IMR-90 (cell line): ENCODE data around the gene ATXN7L2. TPM values are rescaled to one million over a fixed set of nuclear protein-coding genes. Genes with fewer than 3 reads are reported as not detected.

Experiments used
- ATAC-seq: fragments of 200-7000 bp; cut with Tn5 transposase; 2 replicates; pipeline ENCODE4 v1.9.1; 2020; ENCODE audit warnings: low read depth, mild to moderate bottlenecking, moderate library complexity
- BruUV-seq: library from RNA; stranded (reverse); fragments of 400-500 nt; replicated peaks from 2 replicates; lab custom pipeline; 2021; lab: Mats Ljungman, UMichigan
- CTCF ChIA-PET: fragments of 300-600 bp; formaldehyde crosslinking; extraction: SDS; loops from one replicate; lab custom pipeline; 2021; ENCODE audit warnings: antibody characterized with exemption; lab: Yijun Ruan, JAX
- POLR2A ChIA-PET: fragments of 300-600 bp; sonication (Branson Sonifier 250); formaldehyde crosslinking; loops from one replicate; lab custom pipeline; 2022; ENCODE audit warnings: antibody characterized with exemption; ENCODE audit not compliant: unreplicated experiment; lab: Charles Lee
- DNase-seq: peaks from one replicate; pipeline ENCODE4 v3.0.0; 2013
- H2AFZ ChIP-seq: replicated peaks from 2 replicates; pipeline ENCODE3; 2013; ENCODE audit warnings: low read length, mild to moderate bottlenecking; ENCODE audit not compliant: poor library complexity
- H2AK5ac ChIP-seq: 2 replicates; pipeline ENCODE4 v1.6.1; 2013; ENCODE audit warnings: low read depth, low read length, inconsistent platforms
- H2AK9ac ChIP-seq: replicated peaks from 2 replicates; pipeline ENCODE3; 2013; ENCODE audit warnings: mild to moderate bottlenecking, low read depth, low read length, moderate library complexity; ENCODE audit not compliant: poor library complexity
- H2BK120ac ChIP-seq: 2 replicates; pipeline ENCODE4 v1.6.1; 2013; ENCODE audit warnings: low read depth, low read length, inconsistent platforms
- H2BK15ac ChIP-seq: 3 replicates; pipeline ENCODE4 v1.6.1; 2013; ENCODE audit warnings: low read depth, low read length, inconsistent platforms
- H2BK20ac ChIP-seq: 2 replicates; pipeline ENCODE4 v1.6.1; 2013; ENCODE audit warnings: low read depth, mild to moderate bottlenecking, inconsistent platforms, low read length, moderate library complexity
- H2BK5ac ChIP-seq: 2 replicates; pipeline ENCODE4 v1.6.1; 2013; ENCODE audit warnings: mild to moderate bottlenecking, low read depth, low read length, inconsistent platforms; ENCODE audit not compliant: poor library complexity, severe bottlenecking
- H3K14ac ChIP-seq: replicated peaks from 2 replicates; pipeline ENCODE4 v1.6.1; 2013; ENCODE audit warnings: low read depth, low read length, inconsistent platforms
- H3K18ac ChIP-seq: 2 replicates; pipeline ENCODE4 v1.6.1; 2013; ENCODE audit warnings: low read depth, low read length, control low read depth
- H3K23ac ChIP-seq: 2 replicates; pipeline ENCODE4 v1.6.1; 2013; ENCODE audit warnings: low read depth, low read length, inconsistent platforms
- H3K27ac ChIP-seq: 2 replicates; pipeline ENCODE4 v1.5.1; 2013; ENCODE audit warnings: mild to moderate bottlenecking, control low read depth, low read length; ENCODE audit not compliant: insufficient read depth
- H3K27me3 ChIP-seq: 2 replicates; pipeline ENCODE4 v1.6.1; 2013; ENCODE audit warnings: low read length; ENCODE audit not compliant: control insufficient read depth, insufficient read depth
- H3K36me3 ChIP-seq: 2 replicates; pipeline ENCODE4 v1.6.1; 2013; ENCODE audit warnings: low read length, mixed read lengths; ENCODE audit not compliant: control insufficient read depth, insufficient read depth
- H3K4ac ChIP-seq: 2 replicates; pipeline ENCODE4 v1.6.1; 2013; ENCODE audit warnings: low read depth, low read length, inconsistent platforms
- H3K4me1 ChIP-seq: 2 replicates; pipeline ENCODE4 v1.6.1; 2013; ENCODE audit warnings: low read length, mixed read lengths; ENCODE audit not compliant: control insufficient read depth, insufficient read depth
- H3K4me2 ChIP-seq: 2 replicates; pipeline ENCODE4 v1.6.1; 2013; ENCODE audit warnings: low read depth, mild to moderate bottlenecking, control low read depth, low read length, moderate library complexity
- H3K4me3 ChIP-seq: 2 replicates; pipeline ENCODE4 v1.5.1; 2013; ENCODE audit warnings: low read depth, mild to moderate bottlenecking, control low read depth, low read length, moderate library complexity; ENCODE audit not compliant: insufficient read depth
- H3K56ac ChIP-seq: 2 replicates; pipeline ENCODE4 v1.6.1; 2013; ENCODE audit warnings: low read length, inconsistent platforms; ENCODE audit not compliant: insufficient read depth; ENCODE audit errors: extremely low read depth
- H3K79me1 ChIP-seq, 2 experiments: 2 replicates each; pipeline ENCODE4 v1.6.1; 2013; ENCODE audit warnings: low read length in 2 of 2, inconsistent platforms in 1 of 2, low read depth in 1 of 2
- H3K9ac ChIP-seq: 2 replicates; pipeline ENCODE4 v1.6.1; 2013; ENCODE audit warnings: low read depth, low read length, control low read depth
- H3K9me1 ChIP-seq: 2 replicates; pipeline ENCODE4 v1.6.1; 2013; ENCODE audit warnings: low read length, inconsistent platforms; ENCODE audit not compliant: insufficient read depth
- H3K9me3 ChIP-seq: 2 replicates; pipeline ENCODE4 v1.6.1; 2013; ENCODE audit warnings: low read length; ENCODE audit not compliant: control insufficient read depth, insufficient read depth
- H4K20me1 ChIP-seq: 2 replicates; pipeline ENCODE4 v1.6.1; 2013; ENCODE audit warnings: low read length, inconsistent platforms; ENCODE audit not compliant: insufficient read depth
- H4K5ac ChIP-seq: 2 replicates; pipeline ENCODE4 v1.6.1; 2013; ENCODE audit warnings: mild to moderate bottlenecking, low read depth, low read length, control low read depth
- H4K8ac ChIP-seq, 2 experiments: 2 replicates each; pipeline ENCODE4 v1.6.1; 2013; ENCODE audit warnings: low read depth in 2 of 2, low read length in 2 of 2, control low read depth in 1 of 2, inconsistent platforms in 1 of 2
- H4K91ac ChIP-seq: 2 replicates; pipeline ENCODE4 v1.6.1; 2013; ENCODE audit warnings: low read depth, low read length, inconsistent platforms; ENCODE audit not compliant: insufficient read depth
- CEBPB ChIP-seq: IDR thresholded peaks from 2 replicates; pipeline ENCODE4 v1.6.1; 2012; ENCODE audit warnings: low read depth, low read length, improper control_type of control experiment
- CHD1 ChIP-seq: IDR thresholded peaks from 2 replicates; pipeline ENCODE4 v1.6.1; 2012; ENCODE audit warnings: low read depth, low read length, improper control_type of control experiment
- MAZ ChIP-seq: IDR thresholded peaks from 2 replicates; pipeline ENCODE4 v1.6.1; 2012; ENCODE audit warnings: low read depth, mild to moderate bottlenecking, low read length, improper control_type of control experiment, moderate library complexity, borderline replicate concordance
- MXI1 ChIP-seq: IDR thresholded peaks from 2 replicates; pipeline ENCODE4 v1.6.1; 2012; ENCODE audit warnings: low read depth, mild to moderate bottlenecking, low read length, moderate library complexity, borderline replicate concordance
- RAD21 ChIP-seq: IDR thresholded peaks from 2 replicates; pipeline ENCODE4 v1.6.1; 2012; ENCODE audit warnings: low read length, improper control_type of control experiment
- RCOR1 ChIP-seq: IDR thresholded peaks from 2 replicates; pipeline ENCODE4 v1.6.1; 2012; ENCODE audit warnings: mild to moderate bottlenecking, low read length, improper control_type of control experiment; ENCODE audit not compliant: insufficient replicate concordance
- RFX5 ChIP-seq: IDR thresholded peaks from 2 replicates; pipeline ENCODE4 v1.8.0; 2012; ENCODE audit warnings: low read depth, mild to moderate bottlenecking, low read length, moderate library complexity
- SMC3 ChIP-seq: fragments of 150-350 bp; IDR thresholded peaks from 2 replicates; pipeline ENCODE4 v1.6.1; 2016; ENCODE audit warnings: low read depth, mild to moderate bottlenecking, antibody characterized with exemption, low read length, moderate library complexity
- WGBS, 2 experiments: methylation state at CpG; one replicate each; pipeline versions ENCODE4 v1.1.5 to v1.1.7; 2013; ENCODE audit warnings: missing lambda C conversion rate in 2 of 2; ENCODE audit not compliant: insufficient read length in 1 of 2; ENCODE audit errors: extremely low coverage in 2 of 2; 5-methylcytosine and 5-hydroxymethylcytosine counted together
- dilution Hi-C: fragments of 300-500 bp; cut with HindIII; formaldehyde crosslinking; loops from one replicate; pipeline ENCODE4 v1.14.3; 2018; ENCODE audit warnings: low sequenced_read_pairs; ENCODE audit not compliant: unreplicated experiment
- in situ Hi-C: fragments of 300-500 bp; cut with MboI; formaldehyde crosslinking; loops from 3 replicates; pipeline ENCODE4 v1.14.3; 2019; ENCODE audit warnings: low sequenced_read_pairs, inconsistent platforms, mixed read lengths
- intact Hi-C: fragments of 100-400 bp; cut with micrococcal nuclease; formaldehyde crosslinking; loops from 2 replicates; pipeline ENCODE4 v1.10.0; 2022
- polyA plus RNA-seq, 3 experiments: library from polyadenylated mRNA; depleted of rRNA; stranded (reverse); fragments of >200 nt; gene quantifications; 2 replicates each; pipeline ENCODE4 v1.2.3, GENCODE V29; 2012; ENCODE audit warnings: low replicate concordance in 1 of 3
- total RNA-seq: library from RNA; depleted of rRNA; stranded (reverse); fragments of >200 nt; gene quantifications from 2 replicates; pipeline ENCODE4 v1.2.3, GENCODE V29; 2012
- TF ChIP-seq, protein P1 (sequence below): fragments of 150-350 bp; IDR thresholded peaks from 2 replicates; pipeline ENCODE4 v1.6.1; 2016; ENCODE audit warnings: low read depth, mild to moderate bottlenecking, low read length, moderate library complexity, borderline replicate concordance
- TF ChIP-seq, protein P2 (sequence below): conservative IDR thresholded peaks from 2 replicates; pipeline ENCODE4 v1.5.1; 2012; ENCODE audit warnings: mild to moderate bottlenecking, low read depth, low read length, improper control_type of control experiment
- TF ChIP-seq, protein P3 (sequence below): fragments of 150-350 bp; IDR thresholded peaks from 2 replicates; pipeline ENCODE4 v1.6.1; 2017; ENCODE audit warnings: mild to moderate bottlenecking, antibody characterized with exemption, low read length, low read depth

The ATXN7L2 gene
- total and polyA plus RNA-seq, 2 of the 4 experiments (the other 2 are of a cell fraction) = 1.3 to 4.8 TPM

DNA sequence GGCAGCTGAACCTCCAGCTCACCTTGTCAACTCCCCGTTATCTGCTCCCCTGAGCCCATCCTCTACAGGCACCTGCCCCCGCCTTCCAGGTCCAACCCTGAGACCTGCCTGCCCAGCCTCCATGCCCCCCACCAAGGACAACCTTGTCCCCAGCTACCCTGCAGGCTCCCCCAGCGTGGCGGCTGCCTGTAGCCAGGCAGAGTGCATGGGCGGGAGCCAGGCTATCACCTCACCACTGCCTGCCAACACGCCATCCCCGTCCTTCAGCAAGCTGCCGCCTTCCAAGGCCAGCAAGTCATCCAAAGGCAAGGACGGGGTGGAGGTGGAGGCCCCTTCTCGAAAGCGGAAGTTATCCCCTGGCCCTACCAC is 7.2 kb downstream of the ATXN7L2 start:
- no peak for TF ChIP-seq MXI1
- TF ChIP-seq CHD1 = no peak
- TF ChIP-seq MAZ = no peak
- TF ChIP-seq, protein P1, sequence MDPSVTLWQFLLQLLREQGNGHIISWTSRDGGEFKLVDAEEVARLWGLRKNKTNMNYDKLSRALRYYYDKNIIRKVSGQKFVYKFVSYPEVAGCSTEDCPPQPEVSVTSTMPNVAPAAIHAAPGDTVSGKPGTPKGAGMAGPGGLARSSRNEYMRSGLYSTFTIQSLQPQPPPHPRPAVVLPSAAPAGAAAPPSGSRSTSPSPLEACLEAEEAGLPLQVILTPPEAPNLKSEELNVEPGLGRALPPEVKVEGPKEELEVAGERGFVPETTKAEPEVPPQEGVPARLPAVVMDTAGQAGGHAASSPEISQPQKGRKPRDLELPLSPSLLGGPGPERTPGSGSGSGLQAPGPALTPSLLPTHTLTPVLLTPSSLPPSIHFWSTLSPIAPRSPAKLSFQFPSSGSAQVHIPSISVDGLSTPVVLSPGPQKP = no peak
- no peak for TF ChIP-seq RFX5
- TF ChIP-seq, protein P2, sequence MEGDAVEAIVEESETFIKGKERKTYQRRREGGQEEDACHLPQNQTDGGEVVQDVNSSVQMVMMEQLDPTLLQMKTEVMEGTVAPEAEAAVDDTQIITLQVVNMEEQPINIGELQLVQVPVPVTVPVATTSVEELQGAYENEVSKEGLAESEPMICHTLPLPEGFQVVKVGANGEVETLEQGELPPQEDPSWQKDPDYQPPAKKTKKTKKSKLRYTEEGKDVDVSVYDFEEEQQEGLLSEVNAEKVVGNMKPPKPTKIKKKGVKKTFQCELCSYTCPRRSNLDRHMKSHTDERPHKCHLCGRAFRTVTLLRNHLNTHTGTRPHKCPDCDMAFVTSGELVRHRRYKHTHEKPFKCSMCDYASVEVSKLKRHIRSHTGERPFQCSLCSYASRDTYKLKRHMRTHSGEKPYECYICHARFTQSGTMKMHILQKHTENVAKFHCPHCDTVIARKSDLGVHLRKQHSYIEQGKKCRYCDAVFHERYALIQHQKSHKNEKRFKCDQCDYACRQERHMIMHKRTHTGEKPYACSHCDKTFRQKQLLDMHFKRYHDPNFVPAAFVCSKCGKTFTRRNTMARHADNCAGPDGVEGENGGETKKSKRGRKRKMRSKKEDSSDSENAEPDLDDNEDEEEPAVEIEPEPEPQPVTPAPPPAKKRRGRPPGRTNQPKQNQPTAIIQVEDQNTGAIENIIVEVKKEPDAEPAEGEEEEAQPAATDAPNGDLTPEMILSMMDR = no peak
- TF ChIP-seq, protein P3, sequence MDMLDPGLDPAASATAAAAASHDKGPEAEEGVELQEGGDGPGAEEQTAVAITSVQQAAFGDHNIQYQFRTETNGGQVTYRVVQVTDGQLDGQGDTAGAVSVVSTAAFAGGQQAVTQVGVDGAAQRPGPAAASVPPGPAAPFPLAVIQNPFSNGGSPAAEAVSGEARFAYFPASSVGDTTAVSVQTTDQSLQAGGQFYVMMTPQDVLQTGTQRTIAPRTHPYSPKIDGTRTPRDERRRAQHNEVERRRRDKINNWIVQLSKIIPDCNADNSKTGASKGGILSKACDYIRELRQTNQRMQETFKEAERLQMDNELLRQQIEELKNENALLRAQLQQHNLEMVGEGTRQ = no peak
- no peak for TF ChIP-seq SMC3
- no peak for TF ChIP-seq RAD21
- TF ChIP-seq RCOR1 = no peak
- no peak for TF ChIP-seq CEBPB
- Histone ChIP-seq H2BK5ac (no peak overlapping the region), H2AK9ac (peak overlapping the region; percentile 63), H4K5ac (no peak overlapping the region), H3K27ac (no peak overlapping the region), H3K9me3 (no peaks in the 10 kb centered on the region), H3K79me1 (peaks cover 10 to 18% of the 10 kb centered on the region in 2 experiments; a peak in 3 of 4 replicates), H3K36me3 (peaks cover 18% of the 10 kb centered on the region), H4K91ac (no peak overlapping the region), H4K20me1 (peaks cover 2% of the 10 kb centered on the region; the same call in 1 of the 2 replicates), H3K27me3 (no peaks in the 10 kb centered on the region), H2AFZ (peak overlapping the region; percentile 79), H3K56ac (no peak overlapping the region), H2AK5ac (no peak overlapping the region), H3K4me1 (peaks cover 6% of the 10 kb centered on the region), H2BK15ac (no peak overlapping the region), H3K14ac (no peak overlapping the region), H3K4me2 (no peak overlapping the region), H3K23ac (no peak overlapping the region), H3K18ac (no peak overlapping the region), H2BK120ac (no peak overlapping the region), H2BK20ac (no peak overlapping the region), H3K9ac (no peak overlapping the region), H4K8ac (no peak overlapping the region), H3K4ac (no peak overlapping the region), H3K9me1 (peaks cover 8% of the 10 kb centered on the region), H3K4me3 (no peak overlapping the region)
- ChIA-PET CTCF (interaction anchor here (0.6 to 8.5 kb wide), 10 partner anchors 8 to 309 kb away, joined by 3 to 75 read pairs (median 4); partner anchors contain the start of gene AMIGO1), POLR2A (no interaction called here)
- DNase-seq (no peak), ATAC-seq (no peak)
- dilution Hi-C loops = no loop called here
- in situ Hi-C loops = no loop called here
- 100% methylated on average over 1 of the region's 11 CpGs; no CpG with 5 or more reads in 1 of the 2 experiments for WGBS, 2 experiments
- intact Hi-C loops = loop anchor here (1.0 kb wide), 1 partner anchor 41 kb away; no protein-coding TSS in a partner anchor
- BruUV-seq = no TSS peak
